ENCODE data around the gene CTXND2.

The CTXND2 gene

GRCh38 chr1:150957666-150958065, 70.7 kb downstream of the CTXND2 start:
- DNase-seq (ENCODE audit: extremely low read depth in 1 of 2, low read depth in 1 of 2), result no peak

GRCh38 chr1:150960646-150961045, 73.7 kb downstream of the CTXND2 start:
- DNase-seq (ENCODE audit: extremely low read depth in 1 of 2, low read depth in 1 of 2), result no peak

GRCh38 chr1:150961756-150962155, 74.8 kb downstream of the CTXND2 start:
- no peak for DNase-seq (ENCODE audit: extremely low read depth in 1 of 2, low read depth in 1 of 2)
